HG02943 (cell line): ENCODE data around the gene MAP3K1.
"Not testable (repeated sequence)": the region's sequence is repeated elsewhere in the genome, so short reads cannot be mapped to it uniquely, and the experiment has no call there.

Experiments used
- ATAC-seq: cut with Tn5 transposase; IDR thresholded peaks from one replicate; pipeline ENCODE4 v1.9.1; 2021; ENCODE audit warnings: mild to moderate bottlenecking, low read depth, moderate library complexity; ENCODE audit not compliant: unreplicated experiment

The MAP3K1 gene

DNA sequence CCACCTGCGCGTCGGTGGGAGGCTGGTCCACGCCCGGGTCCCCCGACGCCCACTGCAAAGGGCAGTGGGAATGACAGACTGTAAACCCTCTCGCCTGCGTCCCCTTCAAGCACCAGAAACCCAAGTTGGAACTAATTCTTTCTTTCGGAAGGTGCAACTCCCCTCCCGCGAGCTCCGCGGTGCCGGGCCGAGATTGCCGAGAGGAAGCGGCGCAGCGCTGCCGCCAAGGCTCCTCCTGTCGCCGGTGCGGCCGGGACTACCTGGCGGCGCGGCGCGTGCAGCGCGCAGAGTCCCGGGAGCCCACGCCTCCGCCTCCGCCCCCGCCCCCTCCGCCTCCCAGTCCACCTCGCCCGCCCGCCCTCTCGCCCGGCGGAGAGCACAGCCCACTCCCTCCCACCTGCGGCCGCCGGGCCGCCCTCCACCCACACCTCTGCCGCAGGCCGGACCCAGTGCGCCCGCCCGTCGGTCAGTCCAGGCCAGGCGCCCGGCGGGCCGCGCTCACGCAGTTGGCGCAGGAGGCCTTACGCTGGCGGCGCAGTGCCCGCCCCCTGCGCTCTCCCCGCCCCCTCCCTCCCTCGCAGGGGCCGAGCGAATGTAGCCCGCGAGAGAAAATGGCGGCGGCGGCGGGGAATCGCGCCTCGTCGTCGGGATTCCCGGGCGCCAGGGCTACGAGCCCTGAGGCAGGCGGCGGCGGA is at the start of gene MAP3K1:
Gene MAP3K1, plus strand, starts transcription at position 587 of the 695 bp plus-strand sequence. Its CDS starts 25 bp downstream, at position 612.
- ATAC-seq: peak; percentile 48

DNA sequence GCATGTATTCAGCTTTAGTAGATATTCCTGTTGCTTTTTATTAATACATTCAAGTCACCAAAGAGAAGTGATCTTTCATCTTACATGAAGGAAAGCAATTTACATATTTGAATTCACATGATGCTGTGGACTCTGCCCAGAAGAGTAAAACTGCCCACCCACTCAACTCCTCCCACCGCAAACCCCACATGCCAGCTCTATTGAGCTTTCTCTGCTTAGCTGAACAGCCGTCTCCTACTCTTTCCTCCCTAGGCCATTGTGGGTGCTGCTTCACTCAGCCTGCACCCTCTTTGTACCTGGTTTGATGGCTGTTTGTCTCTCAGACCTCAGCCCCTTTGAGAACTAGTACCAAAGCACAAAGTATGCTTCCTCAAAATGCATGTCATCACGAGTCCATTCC is 48.4 kb upstream of the MAP3K1 start:
- ATAC-seq: no peak

DNA sequence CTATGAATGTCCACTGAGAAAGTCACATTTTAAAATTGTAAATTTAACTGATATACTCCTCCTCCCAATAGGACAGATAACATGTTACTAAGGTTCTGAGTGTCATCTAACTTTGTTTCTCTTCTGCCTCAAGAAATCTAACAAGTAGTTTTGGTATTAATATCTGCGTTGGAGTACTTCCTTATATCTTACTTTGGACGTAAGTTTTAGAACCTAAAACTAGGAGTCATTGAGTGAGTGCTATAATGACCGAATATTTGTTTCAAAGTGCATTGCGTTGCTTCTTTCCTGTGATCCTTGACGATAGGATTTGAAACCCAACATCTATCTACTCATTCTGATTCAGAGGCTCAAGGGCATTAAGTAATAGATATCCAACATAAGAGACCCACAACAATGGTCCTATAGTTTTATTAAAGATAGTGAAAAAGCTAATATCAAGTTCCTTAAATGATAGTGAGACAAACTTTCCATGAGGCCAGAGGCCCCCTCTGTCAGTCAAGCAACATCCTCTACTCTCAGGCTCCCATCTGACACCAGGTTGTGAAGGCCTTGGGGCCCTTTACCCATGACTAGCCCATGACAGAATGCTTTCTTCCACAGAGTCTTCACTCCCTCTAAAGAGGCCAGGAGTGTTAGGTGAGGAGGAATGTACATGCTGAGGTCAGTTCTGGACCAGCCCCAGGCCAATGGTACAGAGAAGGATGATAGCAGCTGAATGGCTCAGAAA is 45.3 kb upstream of the MAP3K1 start:
- no peak for ATAC-seq

DNA sequence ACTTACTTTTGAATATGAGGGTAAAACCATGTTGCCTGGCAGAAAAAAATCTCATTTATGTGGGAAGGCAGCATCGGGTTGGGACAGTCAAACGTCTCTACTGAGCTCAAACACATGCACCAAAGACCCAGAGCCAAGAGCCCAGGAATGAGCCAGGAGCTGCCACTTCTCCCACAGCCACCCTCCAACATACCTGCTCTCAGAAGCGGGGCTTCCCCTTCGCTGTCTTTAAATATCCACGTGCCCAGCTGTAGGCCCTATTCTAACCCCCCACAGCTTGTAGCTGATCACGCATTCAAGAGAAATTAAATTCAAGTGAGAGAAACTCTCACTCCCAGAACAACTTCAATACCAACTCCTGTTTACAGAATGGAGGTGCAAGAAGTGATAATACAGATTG is 42.6 kb upstream of the MAP3K1 start:
- ATAC-seq: no peak

DNA sequence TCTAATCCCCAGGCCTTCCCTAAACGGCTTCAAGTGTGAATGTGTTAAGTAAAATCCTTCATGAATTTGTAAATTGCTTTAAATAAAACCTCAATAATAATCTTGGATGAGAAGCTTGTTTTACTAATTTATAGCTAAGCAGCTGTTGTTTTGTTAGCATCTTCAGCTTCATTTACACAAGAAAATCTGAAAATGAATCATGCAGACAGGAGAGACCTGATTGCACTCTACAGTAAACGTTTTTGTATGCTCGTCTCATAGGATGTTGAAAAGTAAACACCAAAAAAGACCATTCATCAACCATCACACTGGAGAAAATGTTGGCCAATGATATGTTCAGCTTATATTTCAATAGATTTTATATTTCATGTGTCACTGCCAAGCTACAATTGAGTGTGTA is 40.4 kb upstream of the MAP3K1 start:
- no peak for ATAC-seq

DNA sequence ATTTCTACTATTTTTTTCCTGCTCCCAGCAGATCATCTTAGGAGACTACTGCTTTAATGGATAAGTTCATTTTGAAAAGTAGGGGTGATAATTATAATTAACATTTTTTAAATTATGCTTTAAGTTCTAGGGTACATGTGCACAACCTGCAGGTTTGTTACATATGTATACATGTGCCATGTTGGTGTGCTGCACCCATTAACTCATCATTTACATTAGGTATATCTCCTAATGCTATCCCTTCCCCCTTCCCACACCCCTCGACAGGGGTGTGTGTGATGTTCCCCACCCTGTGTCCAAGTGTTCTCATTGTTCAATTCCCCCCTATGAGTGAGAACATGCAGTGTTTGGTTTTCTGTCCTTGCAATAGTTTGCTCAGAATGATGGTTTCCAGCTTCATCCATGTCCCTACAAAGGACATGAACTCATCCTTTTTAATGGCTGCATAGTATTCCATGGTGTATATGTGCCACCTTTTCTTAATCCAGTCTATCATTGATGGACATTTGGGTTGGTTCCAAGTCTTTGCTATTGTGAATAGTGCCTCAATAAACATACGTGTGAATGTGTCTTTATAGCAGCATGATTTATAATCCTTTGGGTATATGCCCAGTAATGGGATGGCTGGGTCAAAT is 39.0 kb upstream of the MAP3K1 start:
- not testable (repeated sequence) for ATAC-seq

DNA sequence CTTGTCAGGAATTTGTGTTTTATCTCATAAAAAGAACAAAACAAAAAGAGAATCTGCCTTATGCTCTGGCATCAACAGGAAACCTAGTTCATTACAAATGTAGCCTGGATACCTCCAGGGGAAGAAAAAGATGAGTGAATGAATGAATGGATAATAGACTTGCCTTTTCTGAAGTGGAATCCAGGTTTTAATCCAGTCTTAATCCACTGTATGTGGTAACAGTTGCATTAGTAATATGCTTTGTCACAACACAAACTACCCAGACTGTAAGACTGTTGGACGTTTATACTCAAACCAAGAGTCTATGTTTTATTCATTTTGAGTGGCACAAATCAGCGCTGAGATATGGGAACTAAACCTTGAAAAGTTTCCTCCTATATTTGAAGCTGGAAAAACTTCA is 32.1 kb upstream of the MAP3K1 start:
- ATAC-seq: no peak

DNA sequence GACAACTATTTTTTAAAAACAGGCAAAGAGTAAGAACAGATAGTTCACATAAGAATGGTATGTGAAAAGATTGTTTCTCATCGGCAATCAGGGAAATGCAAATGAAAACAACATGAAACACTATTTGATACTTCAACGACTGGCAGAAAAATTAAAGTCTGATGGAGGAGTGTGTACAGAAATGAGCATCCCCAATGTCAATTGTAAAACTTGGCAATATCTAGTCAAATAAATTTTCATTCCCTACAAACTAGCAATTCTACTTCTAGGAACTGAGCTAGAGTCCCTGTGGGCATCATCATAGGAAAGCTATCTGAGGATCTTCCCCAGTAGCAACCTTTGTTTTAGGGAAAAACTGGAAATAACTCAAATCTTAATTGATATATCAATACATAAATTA is 29.0 kb upstream of the MAP3K1 start:
- no peak for ATAC-seq

DNA sequence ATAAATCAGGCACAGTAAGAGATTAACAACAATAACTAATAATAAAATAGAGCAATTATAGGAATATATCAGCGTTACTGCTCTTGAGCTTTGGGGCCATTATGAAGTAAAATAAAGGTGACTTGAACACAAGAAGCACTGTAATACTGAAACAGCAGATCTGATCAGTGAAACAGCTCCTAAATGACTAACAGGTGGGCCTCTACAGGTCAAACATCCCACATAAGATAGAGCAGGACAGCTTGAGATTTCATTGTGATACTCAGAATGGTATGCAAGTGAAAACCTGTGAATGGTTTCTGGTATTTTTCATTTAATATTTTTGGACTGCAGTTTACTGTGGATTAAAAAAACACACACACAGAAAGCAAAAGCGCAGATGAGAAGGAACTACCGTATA is 24.0 kb upstream of the MAP3K1 start:
- ATAC-seq: no peak

DNA sequence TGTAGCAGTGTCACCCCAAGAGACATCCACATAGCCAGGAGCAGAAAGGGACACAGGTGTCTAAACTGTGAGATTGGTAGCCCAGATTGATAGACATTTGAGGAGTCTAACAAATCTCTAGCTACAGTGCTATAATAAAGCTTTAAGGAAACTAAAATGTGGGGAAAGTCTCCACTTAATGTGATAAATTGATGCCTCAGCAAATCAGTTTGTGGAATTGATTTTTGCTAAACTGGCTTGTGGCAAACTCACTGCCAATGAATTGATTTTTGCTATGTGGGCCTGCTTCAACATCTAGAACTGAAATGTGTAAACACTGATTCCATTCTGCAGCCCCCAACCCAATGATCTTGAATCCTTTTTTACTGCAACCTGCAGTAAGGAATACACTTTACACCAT is 16.8 kb upstream of the MAP3K1 start:
- no peak for ATAC-seq

DNA sequence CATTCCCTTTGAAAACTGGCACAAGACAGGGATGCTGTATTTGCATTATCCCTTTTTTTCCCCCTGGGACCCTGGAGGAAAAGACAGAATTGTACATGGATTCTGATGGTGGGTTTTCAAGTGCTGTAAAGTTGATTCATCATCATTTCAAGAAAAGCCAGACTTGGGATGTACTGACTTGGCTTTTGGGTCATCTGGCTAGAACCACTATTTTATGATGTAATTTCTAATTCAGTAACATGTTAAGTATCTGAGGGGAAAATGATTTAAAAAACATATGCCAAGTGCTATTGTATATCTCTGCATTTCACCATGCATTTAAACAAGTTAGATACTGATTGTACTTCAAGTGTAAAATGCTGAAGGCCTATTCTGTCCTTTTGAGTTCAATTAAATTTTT is 15.2 kb upstream of the MAP3K1 start:
- no peak for ATAC-seq

DNA sequence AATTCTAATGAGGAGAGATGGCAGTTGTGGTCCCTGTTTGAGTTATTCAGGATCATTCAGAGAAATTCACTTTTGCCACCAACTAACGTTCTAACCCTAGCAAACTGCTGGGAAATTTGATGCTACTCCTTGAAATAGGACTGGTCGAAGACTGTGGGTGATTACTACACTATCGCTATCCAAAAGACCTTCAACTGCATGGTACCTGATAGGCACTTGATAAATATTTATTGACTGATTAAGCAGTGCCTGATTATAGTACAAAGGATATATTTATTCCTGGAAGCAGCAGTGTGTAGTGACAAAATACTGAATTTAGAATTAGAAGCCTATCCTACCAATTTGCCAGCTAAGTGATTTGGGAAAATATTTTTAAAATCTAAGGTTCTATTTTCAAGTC is 14.1 kb upstream of the MAP3K1 start:
- ATAC-seq: no peak

DNA sequence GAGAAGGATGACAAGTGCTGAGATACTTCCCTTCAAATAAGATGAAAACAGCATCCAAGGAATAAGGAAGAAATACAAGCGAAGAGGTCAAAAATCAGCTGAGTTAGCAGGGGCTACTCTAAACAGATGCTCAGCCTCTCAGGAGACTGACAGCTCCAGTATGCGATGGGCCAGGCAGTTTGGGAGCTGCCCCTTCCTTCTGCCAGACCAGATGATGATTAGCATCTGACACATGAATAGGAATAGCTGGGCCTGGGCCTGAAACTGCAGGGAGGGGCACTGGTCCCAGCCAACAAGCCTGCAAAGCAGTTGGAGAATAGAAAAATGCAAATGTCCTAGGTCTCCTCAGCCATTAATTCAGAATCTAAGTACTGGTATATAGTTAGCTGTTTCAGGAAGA is 13.1 kb upstream of the MAP3K1 start:
- ATAC-seq: no peak

DNA sequence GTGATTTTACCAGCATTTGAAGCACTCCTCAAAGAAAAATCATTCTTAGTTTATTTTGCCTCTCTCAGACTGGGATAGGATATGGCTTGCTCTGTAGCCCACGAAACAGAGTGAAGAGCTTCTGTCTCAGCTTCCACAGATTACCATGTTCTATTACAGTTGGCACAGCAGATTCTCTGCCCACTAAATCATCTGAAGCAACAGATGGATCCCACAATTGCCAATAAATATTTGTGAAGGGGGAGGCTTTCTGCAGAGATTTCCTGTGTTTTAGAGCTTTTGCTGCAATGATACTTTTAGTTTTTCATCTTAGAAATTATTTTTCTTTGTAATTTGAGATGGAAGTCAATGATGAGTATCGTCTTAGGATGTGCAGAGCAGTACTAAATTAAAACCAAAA is 12.3 kb upstream of the MAP3K1 start:
- no peak for ATAC-seq

DNA sequence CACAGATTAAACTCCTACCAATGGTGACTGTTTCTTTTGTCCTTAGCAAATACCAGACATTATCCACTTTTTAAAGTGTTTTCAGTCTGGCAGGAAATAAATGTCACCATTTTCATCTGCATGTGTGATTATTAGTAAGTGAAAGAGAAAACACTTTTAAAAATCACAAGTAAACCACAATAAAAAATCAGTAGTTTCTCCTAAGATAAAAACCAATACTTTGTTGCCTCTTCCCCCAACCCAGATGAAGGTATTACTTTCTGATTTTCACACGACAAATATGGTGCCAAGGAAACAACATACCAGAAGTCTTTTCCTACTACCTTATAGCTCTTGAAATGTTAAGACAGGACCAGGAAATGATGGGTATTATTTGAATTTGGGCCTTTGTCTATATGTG is 11.5 kb upstream of the MAP3K1 start:
- no peak for ATAC-seq

DNA sequence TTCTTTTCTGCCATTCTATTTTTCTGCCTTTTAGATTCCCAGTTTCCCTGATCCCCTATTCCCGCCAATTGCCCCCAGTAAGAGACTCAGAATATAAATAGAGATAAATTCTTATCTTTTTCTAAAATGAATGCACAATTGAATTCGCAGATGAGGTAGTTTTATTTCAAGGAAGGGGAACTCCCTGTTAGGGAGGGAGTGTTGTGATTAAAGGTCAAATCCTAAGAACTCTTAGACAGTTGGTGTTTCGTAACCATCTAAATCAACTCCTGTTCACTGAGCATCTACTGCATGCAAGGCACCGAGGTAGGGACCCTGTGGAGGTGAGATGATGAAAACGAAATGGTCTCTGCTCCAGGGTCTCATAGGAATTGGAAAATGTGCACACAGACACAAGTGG is 7.7 kb upstream of the MAP3K1 start:
- ATAC-seq: no peak

DNA sequence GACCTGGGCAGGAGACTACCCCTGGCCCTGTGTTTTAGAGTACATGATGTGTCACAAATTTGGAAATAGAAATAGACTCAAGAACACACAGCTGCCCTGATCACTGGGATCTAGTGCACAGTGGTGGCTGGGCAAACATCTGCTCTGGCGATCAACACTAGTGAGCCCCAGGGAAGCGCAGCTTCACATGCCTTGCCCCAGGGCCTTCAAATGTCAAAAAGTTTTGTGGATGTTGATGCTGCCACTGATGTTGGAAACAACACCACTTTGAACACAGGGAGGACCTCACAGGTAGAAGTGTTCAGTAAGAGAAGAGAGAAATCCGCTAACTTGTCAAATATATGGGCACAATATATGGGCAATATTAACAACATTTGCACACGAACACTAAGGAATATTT is 7.1 kb upstream of the MAP3K1 start:
- ATAC-seq: no peak

DNA sequence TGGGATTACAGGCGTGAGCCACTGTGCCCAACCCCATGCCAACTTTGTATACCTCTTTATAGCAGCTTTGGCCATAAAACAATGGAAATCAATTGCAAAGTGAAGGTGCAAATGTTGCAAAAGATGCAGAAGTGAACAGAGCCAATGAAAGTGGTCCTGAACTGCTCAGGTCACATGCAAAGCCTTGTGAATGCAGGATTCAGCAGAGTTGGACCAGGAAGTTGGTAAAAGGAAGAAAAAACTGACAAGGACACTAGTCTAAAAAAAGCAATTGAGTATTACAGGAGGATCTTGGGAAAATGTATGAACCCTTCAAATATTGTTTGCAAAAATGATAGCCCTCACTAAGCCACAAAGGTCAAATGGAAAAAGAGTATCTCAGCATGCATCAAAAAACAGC is 4.5 kb upstream of the MAP3K1 start:
- no peak for ATAC-seq

DNA sequence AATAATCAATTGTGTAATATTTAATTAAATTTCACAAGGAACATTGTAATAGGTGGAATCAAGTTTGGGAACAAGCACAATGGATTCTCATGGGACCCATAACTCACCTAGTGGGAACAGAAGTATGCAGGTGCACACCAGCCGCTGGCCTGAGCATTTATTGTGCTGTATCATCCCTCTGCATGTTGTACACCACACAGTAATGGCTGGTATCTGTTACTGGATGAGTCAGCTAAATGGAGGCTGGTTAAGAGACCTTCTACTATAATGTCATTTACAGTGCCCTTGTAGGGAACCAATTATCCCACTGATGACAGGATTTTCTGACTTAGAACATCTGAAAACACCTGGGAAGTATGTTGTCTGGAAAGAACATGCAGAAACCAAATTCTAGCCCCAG is 3.2 kb upstream of the MAP3K1 start:
- no peak for ATAC-seq

DNA sequence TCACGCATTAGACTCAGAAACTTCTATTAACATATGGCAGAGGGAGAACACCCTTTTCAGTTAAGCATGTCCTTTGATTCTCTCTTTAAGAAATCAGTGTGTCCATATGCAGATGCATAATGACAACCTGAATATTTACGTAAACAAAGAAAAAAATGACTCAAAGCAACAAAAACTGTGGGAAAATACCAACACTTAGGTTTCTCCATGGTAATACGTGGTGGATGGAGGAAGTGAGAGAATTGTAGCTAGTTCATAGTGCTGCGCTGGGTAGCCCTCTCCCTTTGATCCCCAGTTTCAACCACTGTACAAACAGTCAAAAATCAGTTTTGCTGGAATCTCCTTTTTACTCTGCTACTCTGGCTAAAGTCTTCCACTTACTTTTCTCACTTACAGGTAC is 2.0 kb upstream of the MAP3K1 start:
- no peak for ATAC-seq

DNA sequence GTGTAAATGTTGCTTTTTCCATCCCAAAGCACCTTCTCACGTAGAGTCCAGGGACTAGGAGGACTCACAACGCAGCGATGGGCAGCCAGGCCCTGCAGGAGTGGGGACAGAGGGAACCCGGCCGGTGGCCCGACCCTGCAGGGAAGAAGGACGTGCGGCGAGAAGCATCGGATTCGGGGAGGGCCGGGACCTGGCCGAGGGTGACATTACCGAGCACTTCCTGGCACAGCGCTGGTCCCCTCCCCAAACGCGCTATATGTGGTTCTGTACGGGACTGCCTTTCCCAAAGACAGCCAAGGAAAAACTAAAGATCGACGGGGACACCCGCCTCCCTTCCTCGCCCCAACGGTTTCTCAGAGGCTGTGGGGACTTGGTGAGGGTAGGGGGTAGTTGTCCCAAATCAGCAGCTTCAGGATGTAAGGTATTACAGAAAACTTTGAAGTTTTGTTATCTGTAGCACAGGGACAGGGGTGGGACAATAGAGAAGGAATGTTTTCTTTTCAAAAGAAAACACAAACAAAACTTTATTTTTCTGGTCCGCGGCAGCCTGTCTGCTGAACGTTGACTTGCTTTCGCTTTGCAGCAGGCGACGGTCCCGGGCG is 887 bp upstream of the MAP3K1 start:
- ATAC-seq: peak; percentile 1
